ENCODE results near the gene WDR74.

DNA sequence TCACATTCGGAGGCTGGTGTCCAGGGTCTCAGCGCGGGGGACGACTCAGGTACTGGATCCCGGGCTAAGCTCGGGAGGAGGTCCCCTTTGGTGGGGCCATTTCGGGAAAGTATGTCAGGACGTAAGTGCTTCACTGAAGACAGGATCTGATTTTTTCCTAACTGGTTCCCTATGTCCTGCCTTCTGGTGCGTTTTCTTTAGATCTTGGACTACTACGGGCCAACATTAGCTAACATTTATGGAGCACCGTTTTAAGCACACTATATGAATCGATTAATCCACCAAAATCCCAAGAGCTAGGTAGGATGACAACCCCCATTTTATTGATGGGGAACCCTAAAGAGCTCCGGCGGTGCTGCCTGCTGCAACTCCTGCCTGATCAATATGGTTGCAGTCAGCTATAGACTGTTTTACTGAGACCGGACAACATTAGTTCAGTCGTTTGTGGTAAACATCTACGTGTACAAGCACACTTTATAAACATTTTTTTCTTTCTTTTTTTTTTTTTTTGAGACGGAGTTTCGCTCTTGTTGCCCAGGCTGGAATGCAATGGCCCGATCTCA is 17.0 kb upstream of the WDR74 start:
- TF ChIP-seq CTCF (IDR thresholded peaks at IDR 0.05): no peak
- TF ChIP-seq POLR2A (IDR thresholded peaks at IDR 0.05): no peak
